Posterior cingulate gyrus (tissue), 11 donors: Measurements from ENCODE around the gene LAMC3.
"Not testable (repeated sequence)": the region's sequence is repeated elsewhere in the genome, so short reads cannot be mapped to it uniquely, and the experiment has no call there.

Experiments
- DNase-seq, 10 donors: peaks; one replicate each; pipeline versions ENCODE4 v3.0.0 to v3.0.0-alpha.2; 2020 to 2021; ENCODE audit warnings: mixed read lengths in 3 of 10
- intact Hi-C: fragments of 100-400 bp; cut with DNase I; formaldehyde crosslinking; loops from one replicate; pipeline ENCODE4 v1.15.1; 2023

The LAMC3 gene

DNA sequence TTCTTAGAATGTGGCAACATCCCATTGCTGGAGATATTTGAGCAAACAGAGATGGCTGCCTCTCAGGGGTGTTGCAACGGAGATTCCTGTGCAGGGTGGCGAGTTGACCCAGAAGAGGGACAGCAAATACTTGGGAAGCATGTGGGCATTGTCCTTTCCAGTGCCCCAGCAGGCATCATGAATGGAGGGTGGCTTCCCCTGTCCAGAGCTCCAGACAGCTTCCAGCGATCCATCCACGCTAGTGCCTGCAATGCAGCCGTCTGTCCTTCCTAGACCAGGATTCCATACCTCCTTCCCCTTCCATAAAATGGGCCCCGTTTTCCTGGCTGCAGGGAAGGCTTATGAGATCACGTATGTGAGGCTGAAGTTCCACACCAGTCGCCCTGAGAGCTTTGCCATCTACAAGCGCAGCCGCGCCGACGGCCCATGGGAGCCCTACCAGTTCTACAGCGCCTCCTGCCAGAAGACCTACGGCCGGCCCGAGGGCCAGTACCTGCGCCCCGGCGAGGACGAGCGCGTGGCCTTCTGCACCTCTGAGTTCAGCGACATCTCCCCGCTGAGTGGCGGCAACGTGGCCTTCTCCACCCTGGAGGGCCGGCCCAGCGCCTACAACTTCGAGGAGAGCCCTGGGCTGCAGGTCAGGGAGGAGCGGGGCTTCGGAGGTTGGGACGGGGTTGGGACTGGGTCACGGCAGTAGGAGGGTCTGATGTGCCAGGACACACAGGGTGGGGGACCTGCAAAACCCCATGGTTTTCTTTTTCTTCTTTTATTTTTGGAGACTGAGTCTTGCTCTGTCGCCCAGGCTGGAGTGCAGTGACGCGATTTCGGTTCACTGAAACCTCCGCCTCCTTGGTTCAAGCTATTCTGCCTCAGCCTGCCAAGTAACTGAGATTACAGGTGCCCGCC is 17.2 kb downstream of the LAMC3 start:
- DNase-seq: peak in 2 of 10 donors; percentile 65 to 77

GRCh38 chr9:131027048-131027871 is 18.3 kb downstream of the LAMC3 start:
- DNase-seq: peak in 2 of 10 donors; percentile 47 to 74
- intact Hi-C loops: no loop called here

More for the DNA sequence above, 17.2 kb downstream of the LAMC3 start:
- intact Hi-C loops: no loop called here

DNA sequence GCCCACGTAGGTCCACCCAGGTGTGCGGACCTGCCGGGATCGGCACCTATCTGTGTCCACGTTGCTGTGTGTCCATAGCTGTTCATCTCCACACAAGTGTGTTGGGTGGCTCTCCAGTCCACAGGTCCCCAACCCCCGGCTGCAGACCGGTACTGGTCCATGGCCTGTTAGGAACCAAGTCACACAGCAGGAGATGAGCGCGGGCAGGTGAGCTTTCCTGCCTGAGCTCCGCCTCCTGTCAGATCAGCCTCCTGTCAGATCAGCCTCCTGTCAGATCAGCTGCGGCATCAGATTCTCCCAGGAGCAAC is 18.9 kb downstream of the LAMC3 start:
- DNase-seq: peak in 2 of 10 donors; percentile 43 to 67
- intact Hi-C loops: no loop called here

- DNase-seq: peak in 2 of 10 donors; percentile 27 to 55
These were observed 19.4 kb downstream of the LAMC3 start for GRCh38 chr9:131028221-131028884.

DNA sequence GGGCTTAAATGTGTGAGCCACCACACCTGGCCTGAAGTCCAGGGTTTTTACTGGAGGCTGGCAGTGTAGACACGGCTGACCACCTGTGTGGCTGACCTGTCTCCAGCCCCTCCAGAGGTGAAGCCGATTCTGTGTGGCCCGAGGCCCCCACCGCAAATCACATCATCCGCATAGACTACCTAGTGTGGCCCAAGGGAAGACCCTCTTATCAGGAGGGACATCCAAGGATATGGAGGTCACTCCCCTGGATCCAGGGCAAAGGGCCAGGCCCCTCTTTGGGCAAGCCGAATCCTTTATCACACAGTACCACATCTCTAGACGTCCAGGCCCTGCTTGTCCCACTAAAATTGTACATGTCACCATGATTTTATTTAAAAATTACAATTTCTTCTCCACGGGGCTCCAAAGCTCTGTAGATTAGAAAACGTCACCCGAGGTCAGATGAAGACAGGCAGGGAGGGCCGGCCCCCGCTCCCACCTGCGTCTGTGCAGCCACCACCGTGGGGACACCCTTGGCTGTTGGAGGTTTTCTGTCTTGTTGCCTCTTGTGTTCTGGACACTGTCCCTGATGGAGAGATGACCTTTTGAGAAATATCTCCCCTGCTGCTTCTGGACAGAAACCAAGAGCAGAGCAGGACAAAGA is 20.1 kb downstream of the LAMC3 start:
- intact Hi-C loops: no loop called here
- DNase-seq: peak in 1 of 10 donors; percentile 57

More at GRCh38 chr9:131028221-131028884, 19.4 kb downstream of the LAMC3 start:
- intact Hi-C loops: no loop called here

DNA sequence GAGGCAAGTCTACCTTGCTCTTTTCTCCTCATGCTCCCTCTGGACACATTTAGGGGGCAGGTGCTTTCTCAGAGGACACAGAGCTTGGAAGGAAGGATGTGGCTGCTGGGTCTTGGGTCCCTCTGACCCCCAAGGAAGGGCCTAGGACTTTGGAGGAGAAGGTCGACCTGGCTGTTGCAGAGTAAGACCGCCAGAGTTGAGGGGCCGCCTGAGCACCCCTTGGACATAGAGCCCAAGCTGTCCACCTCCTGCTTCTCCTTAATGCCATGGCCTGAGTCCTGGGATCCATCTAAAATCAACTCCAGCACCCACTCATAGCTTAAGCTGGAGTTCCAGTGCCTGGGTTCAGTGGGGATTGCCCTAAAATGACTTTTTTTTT is 20.6 kb downstream of the LAMC3 start:
- intact Hi-C loops: no loop called here
- DNase-seq: peak in 1 of 10 donors; percentile 1

DNA sequence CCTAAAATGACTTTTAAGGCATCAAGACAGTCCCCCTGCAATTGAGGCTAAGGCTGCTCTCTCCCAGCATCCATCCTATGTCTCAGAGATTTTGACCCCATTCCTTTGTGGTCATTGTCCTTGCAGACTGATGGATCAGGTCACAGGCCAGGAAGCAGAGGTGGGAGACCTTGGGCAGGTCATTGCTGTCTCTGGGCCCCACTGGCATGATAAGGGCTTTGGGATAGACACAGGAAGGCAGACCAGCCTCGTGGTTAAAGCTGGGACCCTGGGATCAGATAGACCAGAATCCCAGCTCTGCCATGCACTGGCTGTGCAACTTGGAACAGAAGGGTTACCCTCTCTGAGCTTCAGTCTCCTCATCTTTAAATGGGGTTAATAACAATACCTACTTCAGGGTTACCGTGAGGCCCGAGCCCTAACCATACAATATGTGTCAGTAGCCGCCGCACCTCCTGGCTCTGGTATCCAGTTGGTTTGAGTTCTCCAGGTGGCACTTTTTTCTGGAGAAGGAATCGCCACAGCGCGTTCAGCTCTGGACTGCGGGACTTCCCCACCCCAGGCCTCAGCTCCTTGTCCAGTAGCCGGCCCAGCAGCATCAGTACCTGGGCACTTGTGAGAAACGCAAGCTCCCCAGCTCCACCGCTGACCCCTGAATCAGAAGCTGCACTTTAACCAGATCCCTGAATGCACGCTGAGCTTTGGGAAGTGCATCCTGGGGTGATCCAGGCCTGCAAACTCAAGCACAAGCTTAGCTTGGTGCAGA is 21.4 kb downstream of the LAMC3 start:
- no peak for DNase-seq
- intact Hi-C loops: no loop called here

- DNase-seq: no peak
- intact Hi-C loops: no loop called here
These were observed 22.1 kb downstream of the LAMC3 start for GRCh38 chr9:131031005-131031641.

GRCh38 chr9:131031642-131032005 is 22.6 kb downstream of the LAMC3 start:
- intact Hi-C loops: no loop called here
- DNase-seq: no peak

DNA sequence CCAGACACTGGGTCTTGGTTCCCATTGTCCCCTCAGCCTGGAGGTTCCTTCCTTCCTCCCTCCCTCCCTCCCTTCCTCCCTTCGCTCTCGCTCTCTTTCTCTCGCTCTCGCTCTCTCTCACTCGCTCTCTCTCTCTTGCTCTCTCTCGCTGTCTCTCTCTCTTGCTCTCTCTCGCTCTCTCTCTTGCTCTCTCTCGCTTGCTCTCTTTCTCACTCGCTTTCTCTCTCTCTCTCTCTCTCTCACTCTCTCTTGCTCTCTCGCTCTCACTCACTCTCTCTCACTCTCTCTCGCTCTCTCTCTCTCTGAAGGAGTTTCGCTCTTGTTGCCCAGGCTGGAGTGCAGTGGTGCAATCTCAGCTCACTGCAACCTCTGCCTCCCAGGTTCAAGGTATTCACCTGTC is 23.4 kb downstream of the LAMC3 start:
- intact Hi-C loops: no loop called here
- no peak for DNase-seq

- intact Hi-C loops: no loop called here
- DNase-seq: no peak
These were observed 24.6 kb downstream of the LAMC3 start for GRCh38 chr9:131033269-131034224.

GRCh38 chr9:131034268-131034667 is 25.3 kb downstream of the LAMC3 start:
- DNase-seq: no peak
- intact Hi-C loops: no loop called here

DNA sequence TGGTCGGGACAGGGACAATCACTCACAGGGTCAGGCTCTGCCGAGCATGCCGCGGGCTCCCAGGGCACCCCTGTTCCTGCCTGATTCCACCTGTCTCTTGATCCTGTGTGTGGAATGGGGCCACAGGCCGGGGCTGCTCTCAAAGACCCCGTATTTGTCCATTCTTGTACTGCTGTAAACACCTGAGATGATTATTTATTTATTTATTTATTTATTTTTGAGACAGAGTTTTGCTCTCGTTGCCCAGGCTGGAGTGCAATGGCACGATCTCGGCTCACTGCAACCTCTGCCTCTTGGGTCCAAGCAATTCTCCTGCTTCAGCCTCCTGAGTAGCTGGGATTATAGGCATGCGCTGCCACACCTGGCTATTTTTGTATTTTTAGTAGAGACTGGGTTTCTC is 25.8 kb downstream of the LAMC3 start:
- intact Hi-C loops, DNase-seq: not testable (repeated sequence)

GRCh38 chr9:131035548-131035947 is 26.6 kb downstream of the LAMC3 start:
- DNase-seq: no peak
- intact Hi-C loops: no loop called here

- no peak for DNase-seq
- intact Hi-C loops: no loop called here
These were observed 27.1 kb downstream of the LAMC3 start for GRCh38 chr9:131036071-131036470.

- intact Hi-C loops: no loop called here
- DNase-seq: no peak
These were observed 27.8 kb downstream of the LAMC3 start for GRCh38 chr9:131036529-131037334.
